IPS-NIHi7 (cell line): Measurements from ENCODE around the gene CYTH4.
"Not testable (repeated sequence)": the region's sequence is repeated elsewhere in the genome, so short reads cannot be mapped to it uniquely, and the experiment has no call there.

Experiments
- DNase-seq: peaks from one replicate; pipeline ENCODE4 v3.0.0; 2012; ENCODE audit warnings: mixed read lengths; ENCODE audit errors: extremely low spot score

Gene CYTH4, protein sequence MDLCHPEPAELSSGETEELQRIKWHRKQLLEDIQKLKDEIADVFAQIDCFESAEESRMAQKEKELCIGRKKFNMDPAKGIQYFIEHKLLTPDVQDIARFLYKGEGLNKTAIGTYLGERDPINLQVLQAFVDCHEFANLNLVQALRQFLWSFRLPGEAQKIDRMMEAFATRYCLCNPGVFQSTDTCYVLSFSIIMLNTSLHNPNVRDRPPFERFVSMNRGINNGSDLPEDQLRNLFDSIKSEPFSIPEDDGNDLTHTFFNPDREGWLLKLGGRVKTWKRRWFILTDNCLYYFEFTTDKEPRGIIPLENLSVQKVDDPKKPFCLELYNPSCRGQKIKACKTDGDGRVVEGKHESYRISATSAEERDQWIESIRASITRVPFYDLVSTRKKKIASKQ

GRCh38 chr22:37282385-37282677 is at the start of gene CYTH4:
Gene CYTH4, plus strand, starts transcription at chr22:37282508. Its CDS starts 62 bp downstream, at chr22:37282570.
- no peak for DNase-seq

DNA sequence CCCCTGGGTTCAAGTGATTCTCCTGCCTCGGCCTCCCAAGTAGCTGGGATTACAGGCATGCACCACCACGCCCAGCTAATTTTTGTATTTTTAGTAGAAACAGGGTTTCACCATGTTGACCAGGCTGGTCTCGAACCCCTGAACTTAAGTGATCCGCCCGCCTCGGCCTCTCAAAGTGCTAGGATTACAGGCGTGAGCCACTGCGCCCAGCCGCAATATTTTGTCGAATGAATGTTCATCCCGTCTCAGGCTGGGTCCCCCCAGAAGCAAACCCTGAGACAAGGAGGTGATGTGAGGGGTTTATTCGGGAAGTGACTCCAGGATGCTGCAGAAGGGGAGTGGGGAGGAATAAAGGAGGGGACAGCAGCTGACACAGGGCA is 48.9 kb upstream of the CYTH4 start:
- not testable (repeated sequence) for DNase-seq

GRCh38 chr22:37233751-37234631 is 48.3 kb upstream of the CYTH4 start:
- no peak for DNase-seq

GRCh38 chr22:37234736-37235711 is 47.3 kb upstream of the CYTH4 start:
- DNase-seq = no peak

GRCh38 chr22:37235897-37236607 is 46.3 kb upstream of the CYTH4 start:
- DNase-seq = no peak

GRCh38 chr22:37237371-37238268 is 44.7 kb upstream of the CYTH4 start:
- DNase-seq = no peak

DNA sequence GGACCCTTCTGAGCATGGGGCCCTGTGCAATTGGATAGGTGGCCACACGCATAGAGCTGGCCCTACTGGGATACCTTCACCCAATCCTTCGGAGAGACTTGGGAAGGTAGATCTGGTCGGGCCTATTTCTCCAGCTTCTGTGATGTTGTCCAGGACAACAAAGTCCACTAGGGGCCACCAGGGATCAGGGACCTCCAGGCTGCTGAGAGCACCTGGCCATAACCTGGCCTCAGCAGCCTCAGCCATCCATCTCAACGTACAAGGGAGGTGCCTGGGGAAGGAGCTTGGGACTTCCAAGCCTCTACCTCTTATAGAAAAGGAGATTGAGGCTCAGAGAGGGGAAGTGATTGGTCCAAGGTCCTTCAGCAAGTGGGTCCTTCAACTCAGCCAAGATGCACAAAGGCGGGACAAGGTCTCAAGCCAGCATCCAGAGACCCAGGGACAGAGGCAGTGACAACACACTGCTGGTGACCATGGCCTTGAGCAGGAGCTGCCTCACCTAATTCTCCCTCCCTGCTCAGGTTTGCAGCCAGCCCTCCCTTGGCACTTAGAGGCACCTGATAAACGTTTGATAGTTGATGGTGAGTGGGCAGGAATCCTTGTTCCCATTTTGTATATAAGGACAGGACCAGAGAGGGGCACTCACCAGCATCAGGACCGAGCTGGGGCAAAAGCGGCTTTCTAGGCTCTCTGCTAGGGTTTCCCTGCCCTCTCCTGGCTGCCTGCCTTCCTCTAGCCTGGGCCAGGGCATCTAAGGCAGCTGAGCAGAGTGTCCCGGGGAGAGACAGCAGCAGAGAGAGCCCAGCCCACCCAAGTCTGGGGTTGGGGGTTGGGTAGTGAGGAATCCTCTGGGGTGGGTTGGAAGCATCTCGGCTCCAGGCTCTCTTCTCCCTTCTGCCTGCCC is 42.7 kb upstream of the CYTH4 start:
- no peak for DNase-seq

DNA sequence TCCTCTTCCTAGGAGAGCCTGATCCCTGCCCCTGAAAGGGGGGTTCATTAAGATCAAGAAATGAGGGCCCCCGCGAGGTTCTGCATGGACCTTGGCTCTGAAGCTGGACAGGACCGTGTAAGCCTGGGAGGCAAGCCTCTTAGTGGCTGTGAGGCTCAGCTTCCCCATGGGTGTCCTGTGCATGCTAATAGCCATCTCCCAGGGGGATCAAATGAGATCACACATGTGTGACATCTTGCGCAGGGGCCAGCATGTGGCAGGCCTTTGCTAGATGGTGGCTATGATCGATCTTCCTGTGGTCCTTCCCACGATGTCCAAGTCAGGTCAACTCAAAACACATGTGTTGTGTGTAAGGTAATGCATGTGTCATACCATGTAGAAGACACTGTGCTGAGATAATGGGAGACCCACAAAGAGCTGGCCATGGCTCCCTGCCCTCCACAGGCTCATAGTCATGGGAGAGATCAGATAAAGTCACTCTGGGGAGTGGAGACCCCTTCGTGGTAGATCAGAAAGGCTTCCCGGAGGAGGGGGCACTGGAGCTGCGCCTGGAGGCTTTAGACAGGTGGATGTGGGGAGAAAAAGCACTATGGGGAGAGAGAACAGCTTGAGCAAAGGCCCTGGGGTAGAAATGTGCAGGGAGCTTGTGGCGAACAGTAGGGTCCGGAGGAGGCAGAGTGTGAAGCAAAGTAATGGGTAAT is 41.9 kb upstream of the CYTH4 start:
- no peak for DNase-seq

DNA sequence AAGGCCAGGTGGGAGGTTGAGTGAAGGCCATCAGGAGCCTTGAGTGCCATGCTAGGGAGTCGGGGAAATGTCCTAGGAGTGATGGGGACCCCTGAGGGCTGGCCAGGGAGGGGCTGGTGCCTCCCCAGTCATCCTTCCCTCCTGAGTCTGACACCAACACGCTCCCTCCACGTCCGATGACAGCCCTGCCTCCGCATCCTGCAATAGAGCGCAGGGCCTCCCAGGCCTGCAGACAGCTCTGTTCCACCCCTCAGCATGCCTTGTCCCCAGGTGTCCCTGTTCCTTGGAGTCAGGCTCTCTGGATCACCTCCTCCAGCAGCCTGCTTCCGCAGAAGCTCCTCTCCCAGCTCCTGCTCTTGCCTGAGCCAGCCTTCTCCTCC is 41.4 kb upstream of the CYTH4 start:
- DNase-seq = no peak

DNA sequence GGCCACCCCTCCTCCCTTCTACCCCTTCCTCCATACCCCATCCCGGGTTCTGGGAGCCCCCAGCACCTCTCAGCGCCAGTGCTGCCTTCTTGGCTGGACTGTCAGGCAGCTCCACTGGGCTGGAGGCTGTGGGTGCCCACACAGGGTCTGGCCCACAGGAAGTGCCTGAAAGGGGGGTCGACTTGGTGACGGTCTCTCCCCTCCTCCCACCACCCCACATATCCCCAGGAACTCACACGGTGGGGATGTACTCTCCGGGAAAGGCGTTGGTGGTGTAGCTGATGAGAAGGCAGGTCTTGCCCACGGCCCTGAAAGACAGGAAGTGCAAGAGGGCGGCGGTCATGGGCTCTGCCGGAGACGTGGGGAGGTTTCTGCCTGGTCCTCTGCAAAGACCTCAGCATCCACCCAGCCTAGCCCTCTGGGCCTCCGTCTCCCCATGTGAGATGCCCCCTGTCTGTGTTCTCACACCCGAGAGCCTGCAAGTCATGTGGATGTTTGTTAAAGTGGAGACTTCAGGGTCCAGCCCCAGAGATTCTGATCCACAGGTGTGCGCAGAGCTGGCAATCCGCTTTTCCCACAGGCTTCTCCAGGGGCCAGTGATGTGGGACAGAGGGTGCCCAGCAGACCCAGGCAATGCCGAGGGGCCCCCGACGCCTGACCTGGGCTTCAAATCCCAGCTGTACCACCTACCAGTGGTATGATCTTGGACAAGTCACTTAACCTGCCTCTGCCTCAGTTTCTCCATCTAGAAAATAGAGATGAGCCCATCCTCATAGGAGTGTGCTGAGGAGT is 40.8 kb upstream of the CYTH4 start:
- DNase-seq = no peak

- no peak for DNase-seq
These were observed 39.9 kb upstream of the CYTH4 start for GRCh38 chr22:37242395-37242918.

- DNase-seq = no peak
These were observed 38.8 kb upstream of the CYTH4 start for GRCh38 chr22:37243402-37244113.

DNA sequence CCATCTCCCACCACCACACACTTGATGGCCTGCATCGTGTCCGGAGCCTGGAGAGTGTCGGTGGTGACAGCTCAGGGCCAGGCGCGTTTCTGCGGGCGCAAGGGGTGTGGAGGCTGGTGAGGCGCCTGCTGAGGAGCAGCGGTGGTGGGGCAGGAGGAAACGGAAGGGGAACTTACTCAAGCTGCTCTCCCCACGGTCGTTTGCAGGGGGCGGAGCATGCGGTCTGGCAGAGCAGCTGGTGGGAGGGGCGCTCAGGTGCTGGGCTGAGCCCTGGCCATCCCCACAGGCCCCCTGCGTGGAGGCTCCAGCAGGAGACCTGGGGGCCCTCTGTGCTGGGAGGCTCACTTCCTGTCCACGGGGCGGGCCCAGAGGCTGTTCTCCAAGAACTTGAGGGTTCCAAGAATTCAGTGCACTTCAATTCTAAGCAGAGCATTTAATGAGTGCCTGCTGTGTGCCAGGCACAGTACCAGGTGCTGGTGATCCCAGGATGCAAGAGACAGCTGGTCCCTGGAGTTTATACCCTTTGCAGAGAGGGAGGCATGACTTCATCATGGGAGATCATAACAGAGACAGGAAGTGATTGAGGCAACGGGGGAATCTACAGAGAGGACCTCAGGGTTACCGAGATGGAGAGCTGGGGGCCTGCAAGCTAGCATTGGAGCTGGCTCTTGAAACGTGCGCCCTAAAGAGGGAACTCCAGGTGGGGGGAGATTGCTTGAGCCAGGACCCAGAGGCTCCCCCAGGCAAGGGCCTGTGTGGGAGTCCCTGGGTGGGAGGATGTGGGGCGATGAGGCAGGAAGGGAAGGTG is 38.0 kb upstream of the CYTH4 start, which contains the start of gene RAC2:
TSS of gene RAC2 (minus strand) at position 156 of the 808 bp plus-strand sequence. CDS start at position 35, 121 bp downstream.
- DNase-seq = peak; percentile 72

GRCh38 chr22:37244922-37245722 is 37.2 kb upstream of the CYTH4 start:
- DNase-seq = no peak

DNA sequence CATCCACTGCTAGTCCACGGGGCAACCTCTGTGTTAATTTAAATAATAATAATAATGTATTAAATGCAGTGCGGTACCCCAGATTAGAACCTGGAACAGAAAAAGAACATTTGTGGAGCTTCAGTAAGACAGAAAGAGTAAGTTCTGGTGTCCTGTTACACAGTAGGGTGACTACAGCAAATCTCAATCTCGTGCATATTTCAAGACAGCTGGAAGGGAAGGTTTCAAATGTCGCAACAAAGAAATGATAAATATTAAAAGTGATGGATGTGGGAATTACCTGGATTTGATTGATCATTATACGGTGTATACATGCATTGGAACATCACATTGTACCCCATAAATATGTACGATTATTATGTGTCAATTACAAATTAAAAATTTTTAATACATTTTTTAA is 36.6 kb upstream of the CYTH4 start:
- DNase-seq = no peak
